Small intestine (tissue), 7 donors: ENCODE results near the gene PARM1. TPM values are rescaled to one million over a fixed set of nuclear protein-coding genes. Genes with fewer than 3 reads are reported as not detected.

Experiments
- DNase-seq, 2 donors: peaks; one replicate each; pipeline versions ENCODE4 v3.0.0 to v3.0.0-alpha.2; 2013
- FAIRE-seq: peaks from 2 replicates; lab custom pipeline; 2012; peaks lifted over from hg19 to GRCh38; lab: Jason Lieb, UNC
- H3K27ac ChIP-seq, 3 donors: one replicate each; pipeline ENCODE4 v1.5.1; 2013; ENCODE audit warnings: low read length in 2 of 3, mild to moderate bottlenecking in 2 of 3, control low read depth in 1 of 3, inconsistent platforms in 1 of 3, low read depth in 1 of 3, moderate library complexity in 1 of 3
- H3K27me3 ChIP-seq, 3 donors: one replicate each; pipeline ENCODE4 v1.6.1; 2013; ENCODE audit warnings: low read length in 3 of 3, inconsistent platforms in 1 of 3; ENCODE audit not compliant: control insufficient read depth in 3 of 3, insufficient read depth in 3 of 3
- H3K36me3 ChIP-seq, 3 donors: one replicate each; pipeline ENCODE4 v1.6.1; 2013; ENCODE audit warnings: low read length in 3 of 3, inconsistent platforms in 1 of 3, low read depth in 1 of 3, mild to moderate bottlenecking in 1 of 3, moderate library complexity in 1 of 3; ENCODE audit not compliant: control insufficient read depth in 3 of 3, insufficient read depth in 2 of 3
- H3K4me1 ChIP-seq, 3 donors: one replicate each; pipeline ENCODE4 v1.6.1; 2013; ENCODE audit warnings: low read length in 2 of 3, inconsistent platforms in 1 of 3, low read depth in 1 of 3, mild to moderate bottlenecking in 1 of 3, moderate library complexity in 1 of 3; ENCODE audit not compliant: control insufficient read depth in 3 of 3, insufficient read depth in 2 of 3
- H3K4me3 ChIP-seq, 3 donors: one replicate each; pipeline ENCODE4 v1.5.1; 2013; ENCODE audit warnings: low read length in 3 of 3, control low read depth in 1 of 3, inconsistent platforms in 1 of 3, low read depth in 1 of 3, mild to moderate bottlenecking in 1 of 3, moderate library complexity in 1 of 3
- H3K9me3 ChIP-seq, 2 donors: one replicate each; pipeline ENCODE4 v1.6.1; 2013; ENCODE audit warnings: low read depth in 1 of 2, low read length in 1 of 2; ENCODE audit not compliant: control insufficient read depth in 2 of 2, insufficient read depth in 1 of 2
- WGBS, 3 donors: extraction: QIAGEN DNeasy Blood & Tissue Kit; methylation state at CpG; one replicate each; pipeline ENCODE4 v1.1.7; 2013; 5-methylcytosine and 5-hydroxymethylcytosine counted together
- polyA plus RNA-seq, 4 donors: library from polyadenylated mRNA; stranded (reverse) in 3 of 4; unstranded in 1 of 4; fragments of 200-250 nt in 3 of 4; fragments of 120-200 nt in 1 of 4; gene quantifications; one replicate each; pipeline versions ENCODE4 v1.2.1 to v1.2.3, GENCODE V29; 2013
- donor health status: healthy with polysubstance abuse.
- donor health status: control.
- donor health status: control.
- donor health status: Bipolar disorder and iron deficiency.
- donor health status: healthy.

The PARM1 gene
- polyA plus RNA-seq, 4 donors = under 0.01 to 80.9 (median 7.4) TPM

DNA sequence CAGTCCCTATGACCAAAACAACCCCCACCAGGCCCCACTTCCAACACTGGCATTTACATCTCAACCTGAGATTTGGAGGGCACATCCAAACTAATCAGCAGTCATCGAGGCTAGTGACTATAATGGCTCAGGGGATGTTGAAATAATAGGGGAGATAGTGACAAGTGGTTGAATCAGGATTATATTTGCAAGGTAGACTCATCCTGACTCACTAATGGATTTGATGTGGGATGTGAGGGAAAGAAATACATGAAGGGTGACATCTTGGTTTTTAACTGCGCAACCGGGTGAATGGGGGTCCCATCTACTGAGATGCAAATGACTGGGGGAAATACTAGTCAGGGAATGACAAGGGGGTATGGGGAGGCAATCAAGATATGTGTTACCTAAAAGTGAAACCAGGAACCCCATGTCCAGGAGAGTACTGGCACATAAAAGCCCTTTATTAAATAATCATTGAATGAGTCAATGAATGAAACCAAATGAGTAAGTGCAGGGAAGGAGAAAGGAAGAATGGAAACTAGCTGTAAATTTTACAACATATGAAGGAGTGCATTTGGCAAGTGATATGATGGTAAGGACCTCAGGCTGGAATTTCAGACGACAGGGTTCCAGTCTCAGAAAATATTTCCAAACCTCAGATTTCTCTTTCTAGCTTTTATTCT, 78.3 kb downstream of the PARM1 start:
- H3K4me1 ChIP-seq = no peaks in the 10 kb centered on the region
- H3K36me3 ChIP-seq = peaks cover 0 to 11% (median 0%) of the 10 kb centered on the region in 3 donors
- no peak for FAIRE-seq
- no peak overlapping the region for H3K27ac ChIP-seq
- no peaks in the 10 kb centered on the region for H3K27me3 ChIP-seq
- no peak for DNase-seq
- H3K9me3 ChIP-seq = peaks cover 0 to 6% of the 10 kb centered on the region in 2 donors
- 80 to 90% (median 82%) methylated on average over 4 of the region's 4 CpGs for WGBS, 3 donors
- H3K4me3 ChIP-seq = no peak overlapping the region

- FAIRE-seq (no peak), DNase-seq (no peak)
- WGBS, 3 donors = 89 to 94% (median 92%) methylated on average over 2 of the region's 2 CpGs
- no peaks in the 10 kb centered on the region for H3K4me1 ChIP-seq
- H3K27ac ChIP-seq = no peak overlapping the region
- H3K9me3 ChIP-seq = no peaks in the 10 kb centered on the region
- H3K36me3 ChIP-seq = peaks cover 0 to 13% (median 0%) of the 10 kb centered on the region in 3 donors
- H3K27me3 ChIP-seq = no peaks in the 10 kb centered on the region
- no peak overlapping the region for H3K4me3 ChIP-seq
Measured at GRCh38 chr4:75015627-75016026, 82.7 kb downstream of the PARM1 start.

DNA sequence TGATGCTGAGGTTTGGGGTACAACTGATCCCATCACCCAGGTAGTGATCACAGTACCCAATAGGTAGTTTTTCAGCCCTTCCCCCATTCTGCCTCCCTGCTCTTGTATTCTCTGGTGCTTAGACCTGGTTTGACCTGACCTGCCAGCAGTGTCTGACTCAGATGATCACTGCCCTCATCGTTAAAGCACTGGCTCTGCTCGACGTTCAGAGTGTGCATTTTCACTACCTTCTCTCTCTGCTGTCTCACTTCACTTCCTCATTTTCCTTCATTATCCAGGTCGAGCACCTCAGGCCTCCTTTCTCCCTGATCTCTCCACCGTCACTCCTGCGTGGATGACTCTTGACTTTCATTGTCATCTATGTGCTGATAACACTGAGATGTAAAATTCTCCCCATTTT, 83.6 kb downstream of the PARM1 start:
- DNase-seq (peak in 1 of 2 donors; percentile 27), FAIRE-seq (no peak)
- no peaks in the 10 kb centered on the region for H3K4me1 ChIP-seq
- no peaks in the 10 kb centered on the region for H3K27me3 ChIP-seq
- no peak overlapping the region for H3K27ac ChIP-seq
- peaks cover 0 to 13% (median 0%) of the 10 kb centered on the region in 3 donors for H3K36me3 ChIP-seq
- no peak overlapping the region for H3K4me3 ChIP-seq
- no peaks in the 10 kb centered on the region for H3K9me3 ChIP-seq
- WGBS, 3 donors = 48 to 60% (median 51%) methylated on average over 6 of the region's 6 CpGs

DNA sequence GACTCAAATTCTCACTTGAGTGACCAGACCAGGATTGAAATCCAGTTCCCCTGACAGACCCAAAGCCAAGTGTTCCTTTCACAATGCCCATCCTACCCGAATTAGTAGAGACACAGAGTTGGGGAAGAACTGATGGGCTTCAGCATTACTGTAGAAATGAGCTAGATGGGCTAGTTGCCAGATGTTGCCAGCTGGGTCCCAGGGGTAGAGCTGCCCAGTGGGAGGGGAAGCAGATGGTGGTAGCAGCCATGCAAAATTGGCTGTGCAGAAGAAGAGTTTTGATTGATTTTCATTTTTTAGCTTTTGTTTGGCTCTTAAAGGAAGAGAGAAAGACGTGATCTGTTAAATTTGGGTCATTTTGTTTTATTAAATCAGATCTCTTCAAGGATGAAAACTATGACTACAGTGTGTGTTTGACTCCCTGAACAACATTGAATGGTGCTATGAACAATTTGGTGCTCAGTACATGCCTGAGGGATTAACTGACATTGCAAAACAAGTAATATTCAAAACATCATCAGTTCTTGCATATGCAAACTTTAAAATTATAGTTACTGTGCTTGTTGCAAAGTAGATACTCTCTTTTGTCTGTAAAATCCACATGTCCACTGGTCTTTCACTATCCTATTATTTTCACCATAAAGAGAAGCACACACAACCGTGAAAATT, 86.0 kb downstream of the PARM1 start:
- Histone ChIP-seq H3K27me3 (no peaks in the 10 kb centered on the region), H3K4me1 (no peaks in the 10 kb centered on the region), H3K27ac (no peak overlapping the region), H3K9me3 (no peaks in the 10 kb centered on the region), H3K36me3 (peaks cover 0 to 6% (median 0%) of the 10 kb centered on the region in 3 donors), H3K4me3 (no peak overlapping the region)
- FAIRE-seq = no peak
- DNase-seq = no peak
- WGBS, 3 donors = 68 to 83% (median 75%) methylated on average over 3 of the region's 3 CpGs

- no peak for FAIRE-seq
- no peak overlapping the region for H3K4me3 ChIP-seq
- no peaks in the 10 kb centered on the region for H3K27me3 ChIP-seq
- peak in 1 of 2 donors; percentile 24 for DNase-seq
- WGBS, 3 donors = 81 to 90% (median 84%) methylated on average over 5 of the region's 5 CpGs
- peak overlapping the region in 1 of 3 donors; percentile 45 for H3K27ac ChIP-seq
- H3K36me3 ChIP-seq = peaks cover 0 to 5% (median 0%) of the 10 kb centered on the region in 3 donors
- H3K4me1 ChIP-seq = peaks cover 0 to 20% (median 0%) of the 10 kb centered on the region in 3 donors
- peaks cover 0 to 6% of the 10 kb centered on the region in 2 donors for H3K9me3 ChIP-seq
Measured at GRCh38 chr4:75025431-75025830, 92.5 kb downstream of the PARM1 start.

DNA sequence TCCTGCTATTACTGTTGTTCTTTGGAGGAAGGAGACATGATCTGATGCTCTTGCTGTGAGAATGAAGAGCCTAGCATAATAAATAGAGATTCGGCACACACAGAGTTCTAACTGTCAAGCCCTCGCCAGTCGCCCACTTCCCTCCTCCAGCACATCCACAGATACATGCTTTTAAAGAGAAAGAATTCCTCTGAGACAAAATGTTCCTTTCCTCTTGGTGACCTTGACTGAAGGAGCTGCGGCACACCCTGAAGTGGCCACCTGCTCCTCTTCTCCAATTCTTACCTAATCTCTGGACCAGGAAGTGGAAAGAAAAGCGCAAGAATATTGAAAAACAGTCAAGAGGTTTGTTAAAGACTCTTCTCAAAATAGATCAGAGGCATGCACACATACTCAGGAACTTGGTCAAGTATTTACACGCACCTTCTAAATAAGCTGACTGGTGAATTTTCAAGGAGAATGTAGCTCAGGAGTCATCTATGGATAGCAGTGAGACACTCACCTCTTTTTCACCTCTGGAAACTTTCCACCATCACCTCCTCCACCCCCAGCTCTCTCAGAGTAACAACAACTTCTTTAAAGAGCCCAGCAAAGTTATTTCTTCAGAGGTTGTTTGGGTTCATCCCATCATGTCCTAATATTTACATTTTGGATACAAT, 95.4 kb downstream of the PARM1 start:
- Histone ChIP-seq H3K9me3 (peaks cover 0 to 6% of the 10 kb centered on the region in 2 donors), H3K27me3 (no peaks in the 10 kb centered on the region), H3K4me3 (no peak overlapping the region), H3K27ac (no peak overlapping the region), H3K4me1 (peaks cover 0 to 32% (median 0%) of the 10 kb centered on the region in 3 donors), H3K36me3 (peaks cover 0 to 5% (median 0%) of the 10 kb centered on the region in 3 donors)
- FAIRE-seq = no peak
- no peak for DNase-seq
- 81 to 85% (median 82%) methylated on average over 6 of the region's 6 CpGs for WGBS, 3 donors

GRCh38 chr4:75030028-75030427, 97.1 kb downstream of the PARM1 start:
- H3K27ac ChIP-seq = peak overlapping the region in 1 of 3 donors; percentile 46
- peaks cover 0 to 6% of the 10 kb centered on the region in 2 donors for H3K9me3 ChIP-seq
- H3K36me3 ChIP-seq = peaks cover 0 to 5% (median 0%) of the 10 kb centered on the region in 3 donors
- no peaks in the 10 kb centered on the region for H3K27me3 ChIP-seq
- H3K4me1 ChIP-seq = peaks cover 0 to 25% (median 0%) of the 10 kb centered on the region in 3 donors
- no peak for FAIRE-seq
- H3K4me3 ChIP-seq = no peak overlapping the region
- 16 to 70% (median 27%) methylated on average over 1 of the region's 1 CpG for WGBS, 3 donors
- no peak for DNase-seq

DNA sequence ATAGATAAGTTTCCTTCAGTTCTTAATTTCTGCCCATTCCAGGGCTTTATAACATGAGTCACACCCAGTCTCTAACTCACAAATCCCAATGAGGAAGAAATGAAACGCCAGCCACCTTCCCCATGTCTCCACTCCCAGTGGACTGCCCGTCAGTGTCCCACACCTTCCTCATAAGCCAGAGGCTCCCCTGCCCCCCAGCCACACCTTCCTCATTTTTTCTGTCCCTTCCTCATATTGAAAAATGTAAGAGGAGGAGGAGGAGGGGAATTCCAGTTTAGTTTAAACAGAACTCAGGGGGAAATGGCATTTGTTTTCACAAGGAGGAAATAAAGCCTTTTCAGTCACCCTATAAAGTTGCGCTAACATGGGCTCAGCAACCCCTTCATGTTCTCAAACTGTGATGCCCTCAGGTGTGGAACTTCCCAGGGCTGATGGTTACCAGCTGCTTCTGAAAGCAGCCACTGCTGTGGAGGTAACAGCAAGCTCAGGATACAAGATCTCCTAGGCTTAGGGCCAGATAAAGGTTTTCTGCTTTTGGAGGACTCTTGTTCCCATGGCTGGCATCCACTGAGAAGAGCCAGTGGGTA, 97.8 kb downstream of the PARM1 start:
- peaks cover 0 to 5% (median 0%) of the 10 kb centered on the region in 3 donors for H3K36me3 ChIP-seq
- WGBS, 3 donors = 38 to 56% (median 51%) methylated on average over 3 of the region's 3 CpGs
- H3K9me3 ChIP-seq = peaks cover 0 to 6% of the 10 kb centered on the region in 2 donors
- H3K4me3 ChIP-seq = no peak overlapping the region
- H3K27me3 ChIP-seq = no peaks in the 10 kb centered on the region
- H3K27ac ChIP-seq = peak overlapping the region in 1 of 3 donors; percentile 46
- peaks cover 0 to 20% (median 0%) of the 10 kb centered on the region in 3 donors for H3K4me1 ChIP-seq
- FAIRE-seq = no peak
- peak; percentile 2 to 44 for DNase-seq
